Effector memory CD8-positive, alpha-beta T cell (primary cell): ENCODE measurements around the gene TRAK1.

ENCODE experiments used
- ATAC-seq: fragments of 150-1000 bp; cut with Tn5 transposase; replicated peaks from 2 replicates; pipeline ENCODE4 v1.10.0; 2021; ENCODE audit warnings: mild to moderate bottlenecking, moderate library complexity
- DNase-seq, 3 experiments: peaks; one replicate each; pipeline ENCODE4 v3.0.0; 2021
- H3K27ac Mint-ChIP-seq, 2 donors: one replicate each; pipeline ENCODE4 v1.8.0; 2022; ENCODE audit warnings: mild to moderate bottlenecking in 2 of 2, mixed read lengths in 2 of 2, moderate library complexity in 2 of 2
- H3K27me3 Mint-ChIP-seq, 2 donors: one replicate each; pipeline ENCODE4 v1.8.0; 2022; ENCODE audit warnings: mixed read lengths in 2 of 2
- H3K36me3 Mint-ChIP-seq: one replicate; pipeline ENCODE4 v1.8.0; 2022; ENCODE audit warnings: mild to moderate bottlenecking, moderate library complexity, mixed read lengths; ENCODE audit not compliant: insufficient read depth
- H3K4me1 Mint-ChIP-seq, 2 donors: one replicate each; pipeline ENCODE4 v1.8.0; 2022; ENCODE audit warnings: low read depth in 2 of 2, mixed read lengths in 2 of 2
- H3K4me3 Mint-ChIP-seq, 2 donors: one replicate each; pipeline ENCODE4 v1.8.0; 2022; ENCODE audit warnings: mild to moderate bottlenecking in 2 of 2, mixed read lengths in 2 of 2, moderate library complexity in 2 of 2
- H3K9me3 Mint-ChIP-seq, 2 donors: one replicate each; pipeline ENCODE4 v1.8.0; 2022; ENCODE audit warnings: mixed read lengths in 2 of 2

TRAK1 gene

GRCh38 chr3:42056840-42057239, 34.3 kb upstream of the TRAK1 start:
- DNase-seq, result no peak
- Mint-ChIP-seq H3K4me1 (peaks cover 5 to 46% of the 10 kb centered on the region in 2 donors), H3K27ac (no peak overlapping the region), H3K4me3 (no peak overlapping the region), H3K36me3 (peaks cover 12% of the 10 kb centered on the region), H3K9me3 (no peaks in the 10 kb centered on the region), H3K27me3 (no peaks in the 10 kb centered on the region)
- no peak for ATAC-seq

GRCh38 chr3:42057561-42058211, 33.5 kb upstream of the TRAK1 start:
- Mint-ChIP-seq H3K9me3 (no peaks in the 10 kb centered on the region), H3K4me1 (peaks cover 8 to 48% of the 10 kb centered on the region in 2 donors), H3K27ac (peak overlapping the region in 1 of 2 donors; percentile 23), H3K36me3 (peaks cover 12% of the 10 kb centered on the region), H3K4me3 (no peak overlapping the region), H3K27me3 (no peaks in the 10 kb centered on the region)
- DNase-seq (no peak), ATAC-seq (no peak)

GRCh38 chr3:42061025-42061712, 30.0 kb upstream of the TRAK1 start:
- H3K9me3 Mint-ChIP-seq, result no peaks in the 10 kb centered on the region
- H3K27ac Mint-ChIP-seq, result no peak overlapping the region
- DNase-seq (no peak), ATAC-seq (no peak)
- H3K36me3 Mint-ChIP-seq, result peaks cover 9% of the 10 kb centered on the region
- H3K27me3 Mint-ChIP-seq, result no peaks in the 10 kb centered on the region
- no peak overlapping the region for H3K4me3 Mint-ChIP-seq
- H3K4me1 Mint-ChIP-seq, result peaks cover 11 to 35% of the 10 kb centered on the region in 2 donors

- H3K27me3 Mint-ChIP-seq, result no peaks in the 10 kb centered on the region
- peaks cover 14% of the 10 kb centered on the region for H3K36me3 Mint-ChIP-seq
- no peak overlapping the region for H3K27ac Mint-ChIP-seq
- H3K9me3 Mint-ChIP-seq, result no peaks in the 10 kb centered on the region
- H3K4me1 Mint-ChIP-seq, result peaks cover 15 to 34% of the 10 kb centered on the region in 2 donors
- no peak for DNase-seq
- no peak for ATAC-seq
- no peak overlapping the region for H3K4me3 Mint-ChIP-seq
These were observed 29.3 kb upstream of the TRAK1 start for GRCh38 chr3:42061713-42062380.

- Mint-ChIP-seq H3K4me3 (no peak overlapping the region), H3K27me3 (no peaks in the 10 kb centered on the region), H3K4me1 (peaks cover 16 to 30% of the 10 kb centered on the region in 2 donors), H3K9me3 (no peaks in the 10 kb centered on the region), H3K36me3 (peaks cover 14% of the 10 kb centered on the region), H3K27ac (peak overlapping the region in 1 of 2 donors; percentile 29)
- ATAC-seq (no peak), DNase-seq (no peak)
These were observed 28.7 kb upstream of the TRAK1 start for GRCh38 chr3:42062464-42062863.

- ATAC-seq, result no peak
- H3K27me3 Mint-ChIP-seq, result no peaks in the 10 kb centered on the region
- no peak overlapping the region for H3K4me3 Mint-ChIP-seq
- H3K4me1 Mint-ChIP-seq, result peaks cover 18 to 34% of the 10 kb centered on the region in 2 donors
- H3K27ac Mint-ChIP-seq, result peak overlapping the region in 1 of 2 donors; percentile 33
- no peaks in the 10 kb centered on the region for H3K9me3 Mint-ChIP-seq
- H3K36me3 Mint-ChIP-seq, result peaks cover 14% of the 10 kb centered on the region
- DNase-seq, result no peak
These were observed 27.3 kb upstream of the TRAK1 start for GRCh38 chr3:42063888-42064287.

GRCh38 chr3:42066516-42067181, 24.5 kb upstream of the TRAK1 start:
- peak; percentile 43 for ATAC-seq
- Mint-ChIP-seq H3K4me1 (peaks cover 24 to 36% of the 10 kb centered on the region in 2 donors), H3K27ac (peak overlapping the region; percentile 4 to 32), H3K4me3 (peak overlapping the region in 1 of 2 donors; percentile 10), H3K27me3 (no peaks in the 10 kb centered on the region), H3K9me3 (no peaks in the 10 kb centered on the region), H3K36me3 (peaks cover 16% of the 10 kb centered on the region)
- no peak for DNase-seq

- H3K27me3 Mint-ChIP-seq, result no peaks in the 10 kb centered on the region
- ATAC-seq (peak; percentile 53), DNase-seq (no peak)
- H3K27ac Mint-ChIP-seq, result peak overlapping the region; percentile 4 to 32
- no peaks in the 10 kb centered on the region for H3K9me3 Mint-ChIP-seq
- H3K4me3 Mint-ChIP-seq, result no peak overlapping the region
- H3K36me3 Mint-ChIP-seq, result peaks cover 16% of the 10 kb centered on the region
- peaks cover 25 to 34% of the 10 kb centered on the region in 2 donors for H3K4me1 Mint-ChIP-seq
These were observed 23.8 kb upstream of the TRAK1 start for GRCh38 chr3:42067326-42067725.

- no peak for DNase-seq
These were observed 22.7 kb upstream of the TRAK1 start for GRCh38 chr3:42068303-42069088.

GRCh38 chr3:42070089-42070488, 21.1 kb upstream of the TRAK1 start:
- Mint-ChIP-seq H3K27me3 (no peaks in the 10 kb centered on the region), H3K4me1 (peaks cover 33 to 41% of the 10 kb centered on the region in 2 donors), H3K9me3 (no peaks in the 10 kb centered on the region), H3K36me3 (peaks cover 13% of the 10 kb centered on the region), H3K27ac (no peak overlapping the region), H3K4me3 (peak overlapping the region in 1 of 2 donors; percentile 31)
- DNase-seq (no peak), ATAC-seq (no peak)

More at GRCh38 chr3:42068303-42069088, 22.7 kb upstream of the TRAK1 start:
- peaks cover 16% of the 10 kb centered on the region for H3K36me3 Mint-ChIP-seq
- H3K9me3 Mint-ChIP-seq, result no peaks in the 10 kb centered on the region
- peaks cover 31 to 34% of the 10 kb centered on the region in 2 donors for H3K4me1 Mint-ChIP-seq
- no peak for ATAC-seq
- no peaks in the 10 kb centered on the region for H3K27me3 Mint-ChIP-seq
- H3K4me3 Mint-ChIP-seq, result no peak overlapping the region
- peak overlapping the region; percentile 42 to 79 for H3K27ac Mint-ChIP-seq

- no peak for DNase-seq
These were observed 20.6 kb upstream of the TRAK1 start for GRCh38 chr3:42070524-42070923.

GRCh38 chr3:42071904-42072812, 19.0 kb upstream of the TRAK1 start:
- DNase-seq, result no peak
- Mint-ChIP-seq H3K36me3 (peaks cover 7% of the 10 kb centered on the region), H3K27ac (peak overlapping the region in 1 of 2 donors; percentile 20), H3K4me3 (no peak overlapping the region), H3K9me3 (no peaks in the 10 kb centered on the region), H3K4me1 (peaks cover 25 to 41% of the 10 kb centered on the region in 2 donors), H3K27me3 (no peaks in the 10 kb centered on the region)
- ATAC-seq, result no peak

More at GRCh38 chr3:42070524-42070923, 20.6 kb upstream of the TRAK1 start:
- peak overlapping the region in 1 of 2 donors; percentile 31 for H3K4me3 Mint-ChIP-seq
- peak overlapping the region in 1 of 2 donors; percentile 37 for H3K27ac Mint-ChIP-seq
- no peaks in the 10 kb centered on the region for H3K27me3 Mint-ChIP-seq
- ATAC-seq, result no peak
- peaks cover 33 to 41% of the 10 kb centered on the region in 2 donors for H3K4me1 Mint-ChIP-seq
- H3K36me3 Mint-ChIP-seq, result peaks cover 13% of the 10 kb centered on the region
- H3K9me3 Mint-ChIP-seq, result no peaks in the 10 kb centered on the region
